ENCODE results near the gene ACYP2. TPM values are rescaled to one million over a fixed set of nuclear protein-coding genes. Genes with fewer than 3 reads are reported as not detected.

Gene ACYP2
- total RNA-seq, 2 experiments from 2014 or later, result 9.9 TPM

DNA sequence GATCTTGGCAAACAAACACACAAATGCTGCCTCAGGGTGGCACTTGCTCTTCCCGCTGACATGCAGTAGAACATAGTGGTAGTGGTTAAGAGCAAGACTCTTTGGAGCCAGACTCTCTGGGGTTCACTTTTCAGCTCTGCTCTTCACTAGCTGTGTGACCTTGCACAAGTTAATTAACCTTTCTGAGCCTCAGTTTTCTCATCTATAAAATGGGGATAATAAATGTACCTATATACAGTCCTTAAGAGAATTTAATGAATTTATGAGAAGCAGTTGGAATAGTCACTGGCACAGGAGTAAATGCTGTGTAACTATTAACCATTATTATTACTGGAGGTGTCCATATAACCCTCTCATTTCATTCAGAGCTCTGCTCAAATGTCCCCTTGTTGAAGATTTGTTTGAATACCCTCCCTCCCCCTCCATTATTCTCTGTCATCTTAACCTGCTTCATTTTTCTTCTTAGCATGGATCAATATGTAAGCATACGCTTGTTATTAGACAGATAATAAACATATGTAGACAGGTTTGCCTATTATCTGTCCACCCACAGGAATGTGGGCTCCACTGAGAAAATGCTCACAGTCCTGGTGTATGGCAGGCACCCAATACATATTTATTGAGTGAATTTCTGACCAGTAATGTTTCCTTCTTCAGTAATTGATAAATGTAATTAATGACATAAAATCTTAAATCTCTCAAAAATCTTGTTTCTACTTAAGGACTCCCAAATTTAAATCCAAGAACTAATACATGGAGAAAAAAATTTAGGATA lies 76.1 kb downstream of the ACYP2 start:
- CTCF ChIA-PET, result no interaction called here
- no peak for DNase-seq
- H3K9me3 Mint-ChIP-seq (ENCODE audit: low read depth), result no peaks in the 10 kb centered on the region
- H3K4me3 Mint-ChIP-seq, result no peak overlapping the region
- no peaks in the 10 kb centered on the region for H3K4me1 Mint-ChIP-seq
- H3K36me3 Mint-ChIP-seq, result no peaks in the 10 kb centered on the region
- no peak for ATAC-seq
- no peaks in the 10 kb centered on the region for H3K27me3 Mint-ChIP-seq
- no peak overlapping the region for H3K27ac Mint-ChIP-seq

DNA sequence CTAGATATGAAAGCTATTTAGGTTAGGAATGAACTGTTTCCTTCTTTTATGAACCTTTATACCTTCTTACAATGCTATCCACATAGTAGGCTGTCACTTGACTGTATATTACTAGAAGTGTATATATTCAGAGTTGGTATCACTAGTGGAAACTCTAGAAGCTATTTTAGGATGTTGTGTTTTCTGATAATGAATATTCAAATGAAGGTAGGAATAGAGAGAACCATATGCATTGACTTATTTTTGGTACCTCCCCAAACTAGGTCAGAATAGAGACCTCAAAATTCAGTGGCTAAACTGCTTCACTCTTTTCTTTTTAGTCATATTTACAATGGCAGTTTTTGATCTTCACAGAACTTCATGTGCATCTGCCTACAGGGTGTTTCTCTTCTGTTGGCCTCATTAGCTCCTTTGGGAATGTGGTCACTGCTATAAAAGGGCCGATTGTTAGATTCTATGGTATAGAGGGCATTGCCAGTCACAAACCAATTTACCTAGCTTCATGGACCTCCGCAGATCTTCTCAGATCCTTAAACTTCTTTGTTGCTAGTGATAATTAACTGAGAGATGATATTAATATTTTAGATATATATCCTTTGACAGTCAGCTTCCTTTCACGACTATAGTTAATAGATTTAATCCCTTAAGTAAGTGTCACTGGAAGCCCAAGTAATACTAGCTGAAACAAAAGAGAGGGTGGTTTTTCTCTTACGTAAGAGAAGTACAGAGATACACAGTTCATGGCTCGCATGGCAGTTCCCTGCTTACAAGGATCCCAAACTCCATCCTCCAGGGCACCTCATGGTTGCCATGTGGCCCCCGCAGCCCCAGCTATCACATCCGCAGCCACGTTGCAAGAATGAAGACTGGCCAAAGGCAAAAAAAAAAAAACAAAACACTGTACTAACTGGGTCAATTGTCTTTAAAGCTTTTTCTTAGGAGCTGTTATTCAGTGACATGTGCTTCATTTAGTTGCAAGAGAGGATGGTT lies 79.6 kb downstream of the ACYP2 start:
- ATAC-seq, result no peak
- Mint-ChIP-seq H3K4me3 (no peak overlapping the region), H3K4me1 (no peaks in the 10 kb centered on the region), H3K36me3 (no peaks in the 10 kb centered on the region), H3K27me3 (no peaks in the 10 kb centered on the region), H3K27ac (no peak overlapping the region), H3K9me3 (ENCODE audit: low read depth) (no peaks in the 10 kb centered on the region)
- no peak for DNase-seq
- CTCF ChIA-PET, result interaction anchor here (0.7 kb wide), 1 partner anchor 9 kb away, joined by 3 read pairs; no protein-coding TSS in a partner anchor

DNA sequence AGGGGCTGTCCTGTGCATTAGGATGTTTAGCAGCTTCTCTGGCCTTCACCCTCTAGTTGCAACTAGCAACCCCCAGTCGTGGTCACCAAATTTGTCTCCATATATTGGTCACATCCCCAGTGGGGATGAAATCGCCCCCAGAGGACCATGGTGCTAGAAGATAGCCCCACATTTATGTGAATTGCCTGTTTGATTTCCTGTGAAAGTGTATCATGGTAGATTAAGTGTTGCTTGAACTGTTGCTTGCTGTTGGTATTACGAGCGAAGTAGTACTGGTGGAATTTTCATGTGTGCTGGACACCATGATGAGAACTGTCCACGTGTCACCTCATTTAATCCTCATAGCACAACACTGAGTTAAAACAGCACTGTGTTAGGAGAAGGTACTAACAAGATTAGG lies 81.2 kb downstream of the ACYP2 start:
- no peak for DNase-seq
- no peaks in the 10 kb centered on the region for H3K27me3 Mint-ChIP-seq

DNA sequence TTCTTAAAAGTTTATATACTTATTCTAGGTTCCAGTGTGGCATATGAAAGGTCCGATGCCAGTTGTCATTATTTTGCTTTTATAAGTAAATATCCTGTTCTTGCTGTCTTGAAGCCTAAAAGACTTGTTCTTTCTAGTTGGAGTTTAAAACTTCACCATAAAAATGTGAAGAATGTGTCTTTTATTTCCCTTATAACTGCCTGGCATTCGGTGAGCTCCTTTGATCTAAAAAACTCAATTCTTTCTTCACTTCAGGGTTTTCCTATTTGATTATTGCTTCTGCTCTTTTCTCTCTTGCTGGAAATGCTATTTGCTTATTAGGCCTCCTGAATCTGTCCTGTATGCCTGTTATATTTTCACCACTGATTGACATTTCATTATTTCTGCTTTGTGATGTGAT lies 89.1 kb downstream of the ACYP2 start:
- H3K4me1 Mint-ChIP-seq, result peaks cover 5% of the 10 kb centered on the region
- CTCF ChIA-PET, result no interaction called here
- no peaks in the 10 kb centered on the region for H3K9me3 Mint-ChIP-seq (ENCODE audit: low read depth)
- H3K27me3 Mint-ChIP-seq, result no peaks in the 10 kb centered on the region
- H3K4me3 Mint-ChIP-seq, result no peak overlapping the region
- H3K27ac Mint-ChIP-seq, result no peak overlapping the region
- no peak for ATAC-seq
- DNase-seq, result no peak
- no peaks in the 10 kb centered on the region for H3K36me3 Mint-ChIP-seq

More for the DNA sequence above, 81.2 kb downstream of the ACYP2 start:
- CTCF ChIA-PET, result interaction anchor here (1.0 kb wide), 1 partner anchor 9 kb away, joined by 3 read pairs; no protein-coding TSS in a partner anchor
- H3K4me1 Mint-ChIP-seq, result no peaks in the 10 kb centered on the region
- ATAC-seq, result no peak
- H3K36me3 Mint-ChIP-seq, result no peaks in the 10 kb centered on the region
- no peak overlapping the region for H3K27ac Mint-ChIP-seq
- H3K4me3 Mint-ChIP-seq, result no peak overlapping the region
- H3K9me3 Mint-ChIP-seq (ENCODE audit: low read depth), result no peaks in the 10 kb centered on the region

DNA sequence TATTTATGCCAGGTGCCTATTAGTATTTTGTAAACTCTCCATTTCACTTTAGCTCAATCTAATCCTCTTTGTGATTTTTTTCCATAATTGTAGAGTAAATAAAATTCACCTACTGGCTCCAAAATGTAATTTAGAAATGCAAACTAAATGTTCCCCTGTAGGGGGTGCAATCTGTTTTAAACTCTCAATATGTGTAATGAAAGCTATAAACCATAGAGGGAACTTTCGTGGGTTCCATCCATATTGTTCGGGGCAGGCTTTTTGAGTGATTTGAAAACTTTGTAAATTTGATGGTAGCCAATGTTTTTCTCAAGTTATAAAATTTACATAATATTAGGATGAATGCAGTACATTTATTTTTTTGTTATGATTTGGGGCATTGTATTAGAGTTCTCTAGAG lies 91.2 kb downstream of the ACYP2 start:
- DNase-seq, result no peak

DNA sequence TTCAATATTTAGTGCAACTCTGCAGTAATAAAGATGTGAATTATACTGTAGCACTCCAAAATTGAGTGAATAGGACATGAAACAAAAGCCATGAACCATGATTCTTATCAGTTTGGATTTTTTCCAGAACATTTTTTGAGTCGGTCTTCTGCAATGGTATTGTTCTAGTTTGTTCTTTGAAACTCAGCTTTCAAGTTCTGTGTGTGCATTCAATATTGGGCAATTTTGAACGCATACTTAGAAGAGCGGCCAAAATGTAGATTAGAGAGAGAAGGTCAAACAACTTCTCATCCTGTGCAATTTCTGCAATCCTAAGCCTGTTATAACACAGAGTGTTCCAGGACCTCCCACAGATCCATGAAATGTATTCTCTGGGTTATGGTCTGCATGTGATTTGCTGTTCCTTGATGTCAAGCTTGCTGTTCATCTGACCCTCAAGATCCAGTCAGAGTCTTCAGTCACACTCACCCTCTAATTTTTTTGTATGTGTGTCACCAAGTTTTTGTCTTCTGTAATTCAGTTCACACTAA lies 92.3 kb downstream of the ACYP2 start:
- no peak for ATAC-seq
- no peak overlapping the region for H3K27ac Mint-ChIP-seq
- no peaks in the 10 kb centered on the region for H3K9me3 Mint-ChIP-seq (ENCODE audit: low read depth)
- H3K27me3 Mint-ChIP-seq, result no peaks in the 10 kb centered on the region
- no peak overlapping the region for H3K4me3 Mint-ChIP-seq
- no peak for DNase-seq
- no peaks in the 10 kb centered on the region for H3K36me3 Mint-ChIP-seq
- H3K4me1 Mint-ChIP-seq, result peaks cover 5% of the 10 kb centered on the region
- CTCF ChIA-PET, result interaction anchor here (1.2 kb wide), 1 partner anchor 9 kb away, joined by 4 read pairs; no protein-coding TSS in a partner anchor

More for the DNA sequence above, 91.2 kb downstream of the ACYP2 start:
- H3K9me3 Mint-ChIP-seq (ENCODE audit: low read depth), result no peaks in the 10 kb centered on the region
- H3K4me3 Mint-ChIP-seq, result no peak overlapping the region
- H3K36me3 Mint-ChIP-seq, result no peaks in the 10 kb centered on the region
- H3K27ac Mint-ChIP-seq, result no peak overlapping the region
- no peak for ATAC-seq
- H3K27me3 Mint-ChIP-seq, result no peaks in the 10 kb centered on the region
- CTCF ChIA-PET, result interaction anchor here (0.9 to 1.0 kb wide), 2 partner anchors 9 to 632 kb away, joined by 3 read pairs; no protein-coding TSS in a partner anchor
- H3K4me1 Mint-ChIP-seq, result peaks cover 5% of the 10 kb centered on the region

DNA sequence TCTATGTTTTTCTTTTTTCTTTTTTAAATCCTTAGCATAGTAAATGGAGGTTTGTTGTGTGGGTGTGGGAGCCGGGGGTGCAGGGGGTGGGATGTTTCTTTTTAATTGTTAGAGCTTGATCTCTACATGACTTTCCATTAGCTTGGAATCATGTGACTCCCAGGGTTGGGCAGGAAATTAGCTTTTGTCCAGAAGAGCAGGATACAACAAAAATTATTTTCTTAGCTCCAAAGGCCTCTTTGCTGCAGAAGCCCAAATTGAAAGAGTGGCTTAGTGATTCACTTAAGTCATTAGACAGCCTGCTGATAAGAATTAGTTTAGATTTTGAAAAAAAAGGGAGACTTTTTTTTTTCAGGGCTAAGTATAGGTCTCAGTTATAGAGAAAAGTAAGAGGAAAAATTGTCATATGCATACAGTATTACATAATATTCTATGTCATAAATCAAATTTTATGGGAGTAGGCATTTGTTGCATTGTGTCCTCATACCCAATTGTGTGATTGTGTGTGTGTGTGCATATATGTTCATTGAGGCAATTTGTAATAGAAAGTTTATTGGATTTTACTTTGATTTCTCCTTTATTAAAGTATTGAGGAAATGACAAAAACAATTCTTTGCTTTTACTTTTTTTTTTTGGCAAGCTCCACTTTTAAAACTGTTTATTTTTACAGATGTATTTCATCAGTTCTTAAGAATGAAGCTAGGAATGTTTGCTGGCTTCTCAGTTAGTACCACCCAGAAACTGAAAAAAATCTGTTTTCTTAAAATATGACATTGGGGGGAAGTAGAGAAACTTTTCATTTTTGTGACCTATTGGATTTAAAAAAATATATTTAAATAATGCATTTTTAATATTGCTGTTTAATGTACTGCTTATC lies 93.2 kb downstream of the ACYP2 start:
- Mint-ChIP-seq H3K4me3 (no peak overlapping the region), H3K36me3 (no peaks in the 10 kb centered on the region)
- CTCF ChIA-PET, result interaction anchor here (1.2 kb wide), 1 partner anchor 10 kb away, joined by 4 read pairs; no protein-coding TSS in a partner anchor

DNA sequence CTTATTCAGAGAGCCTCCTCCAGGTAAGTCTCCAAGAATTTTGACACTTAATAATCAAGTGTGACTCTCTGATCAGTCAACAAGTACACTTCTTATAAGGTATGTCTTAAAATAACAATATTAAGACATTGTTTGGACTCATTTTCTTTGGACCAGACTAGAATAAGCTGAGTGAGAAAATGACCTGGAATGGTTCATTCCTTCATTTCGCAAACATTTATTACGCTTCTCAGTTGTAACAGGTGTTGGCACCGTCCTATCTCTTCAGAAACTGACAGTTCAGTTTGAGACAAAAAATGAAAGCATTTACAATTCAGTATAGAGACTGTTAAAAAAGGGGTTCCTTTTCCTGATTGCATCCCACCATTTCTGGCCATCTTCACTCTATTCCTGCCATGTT lies 94.0 kb downstream of the ACYP2 start:
- H3K4me1 Mint-ChIP-seq, result peaks cover 5% of the 10 kb centered on the region

More for the DNA sequence above, 93.2 kb downstream of the ACYP2 start:
- Mint-ChIP-seq H3K9me3 (ENCODE audit: low read depth) (no peaks in the 10 kb centered on the region), H3K27me3 (no peaks in the 10 kb centered on the region), H3K4me1 (peaks cover 5% of the 10 kb centered on the region), H3K27ac (no peak overlapping the region)
- ATAC-seq (no peak), DNase-seq (no peak)

DNA sequence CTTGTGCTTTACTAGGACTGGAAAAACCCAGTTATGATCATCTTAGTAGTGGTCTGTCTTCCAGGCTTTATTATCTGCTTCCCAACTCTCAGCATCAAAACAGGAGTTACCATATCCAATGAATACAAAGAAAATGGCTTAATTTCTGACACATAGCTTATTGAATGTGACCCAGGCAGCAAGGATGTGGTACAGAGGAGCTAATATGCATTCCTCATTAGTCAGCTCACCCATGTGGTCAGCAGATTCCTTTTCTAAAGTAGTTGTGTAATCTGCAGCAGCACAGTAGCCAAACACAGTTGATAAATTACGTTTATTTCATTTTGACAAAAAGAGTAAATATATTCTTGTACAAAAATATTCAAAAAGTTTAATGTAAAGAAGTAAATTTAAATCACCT lies 97.0 kb downstream of the ACYP2 start:
- Mint-ChIP-seq H3K9me3 (ENCODE audit: low read depth) (peaks cover 2% of the 10 kb centered on the region), H3K27ac (no peak overlapping the region), H3K4me3 (no peak overlapping the region), H3K4me1 (no peaks in the 10 kb centered on the region), H3K27me3 (no peaks in the 10 kb centered on the region), H3K36me3 (peaks cover 9% of the 10 kb centered on the region)
- CTCF ChIA-PET, result interaction anchor here (0.5 kb wide), 1 partner anchor 35 kb away, joined by 3 read pairs; no protein-coding TSS in a partner anchor
- no peak for DNase-seq
- ATAC-seq, result no peak

More for the DNA sequence above, 94.0 kb downstream of the ACYP2 start:
- Mint-ChIP-seq H3K27ac (no peak overlapping the region), H3K4me3 (no peak overlapping the region), H3K36me3 (peaks cover 4% of the 10 kb centered on the region), H3K9me3 (ENCODE audit: low read depth) (no peaks in the 10 kb centered on the region), H3K27me3 (no peaks in the 10 kb centered on the region)
- DNase-seq, result no peak
- ATAC-seq, result no peak
- CTCF ChIA-PET, result no interaction called here

DNA sequence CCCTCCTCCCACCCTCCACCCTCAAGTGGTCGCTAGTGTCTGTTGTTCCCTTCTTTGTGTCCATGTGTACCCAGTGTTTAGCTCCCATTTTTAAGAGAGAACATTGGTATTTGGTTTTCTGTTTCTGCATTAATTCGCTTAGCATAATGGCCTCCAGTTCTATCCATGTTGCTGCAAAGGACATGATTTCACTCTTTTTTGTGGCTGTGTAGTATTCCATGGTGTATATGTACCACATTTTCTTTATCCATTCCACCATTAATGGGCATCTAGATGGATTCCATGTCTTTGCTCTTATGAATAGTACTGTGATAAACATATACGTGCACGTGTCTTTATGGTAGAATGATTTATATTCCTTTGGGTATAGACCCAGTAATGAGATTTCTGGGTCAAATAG lies 97.7 kb downstream of the ACYP2 start:
- Mint-ChIP-seq H3K4me3 (no peak overlapping the region), H3K27ac (no peak overlapping the region), H3K27me3 (no peaks in the 10 kb centered on the region), H3K36me3 (peaks cover 9% of the 10 kb centered on the region), H3K9me3 (ENCODE audit: low read depth) (peaks cover 2% of the 10 kb centered on the region), H3K4me1 (no peaks in the 10 kb centered on the region)
- CTCF ChIA-PET, result interaction anchor here (0.5 kb wide), 1 partner anchor 36 kb away, joined by 3 read pairs; no protein-coding TSS in a partner anchor
- ATAC-seq, result no peak
- no peak for DNase-seq

DNA sequence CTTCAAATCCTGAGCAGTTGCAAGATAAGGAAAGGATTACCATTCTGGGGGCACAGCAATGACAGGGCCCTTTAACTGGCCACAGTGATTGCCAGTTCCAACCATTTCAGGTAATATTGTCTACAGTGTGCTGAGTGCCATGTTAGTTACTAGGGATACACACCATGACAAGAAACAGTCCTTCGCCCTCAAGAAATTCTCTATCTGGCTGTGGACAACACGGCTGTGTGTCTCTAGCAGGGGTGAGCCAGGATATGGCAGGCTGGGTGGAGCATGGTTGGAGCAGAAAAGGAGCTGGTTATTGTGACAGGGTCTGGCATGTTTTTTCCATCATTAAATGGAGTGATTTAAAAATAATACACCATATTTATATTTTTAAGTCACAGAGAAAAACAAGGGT lies 109.6 kb downstream of the ACYP2 start:
- no peak for ATAC-seq

DNA sequence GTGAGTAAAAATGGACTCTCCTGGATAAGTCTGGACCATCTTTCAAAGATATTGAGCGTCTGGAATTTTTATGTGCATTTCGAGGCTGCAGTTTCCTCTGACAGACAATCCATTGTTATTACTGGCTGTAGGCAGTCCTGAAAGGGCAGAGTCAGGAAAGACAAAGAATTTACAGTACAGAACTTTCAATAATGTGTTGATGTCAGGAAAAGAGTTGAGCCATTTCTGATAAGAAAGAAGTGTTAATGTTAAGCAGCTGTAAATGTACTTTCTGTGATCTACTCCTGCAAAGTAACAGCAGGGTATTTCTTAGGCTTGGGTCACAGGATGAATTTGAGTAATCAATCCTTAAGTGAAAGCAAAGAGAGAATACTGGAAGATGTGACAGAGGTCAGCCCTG lies 110.8 kb downstream of the ACYP2 start:
- no peaks in the 10 kb centered on the region for H3K9me3 Mint-ChIP-seq (ENCODE audit: low read depth)
- H3K27ac Mint-ChIP-seq, result no peak overlapping the region
- peaks cover 23% of the 10 kb centered on the region for H3K4me1 Mint-ChIP-seq
- no peak overlapping the region for H3K4me3 Mint-ChIP-seq
- ATAC-seq, result no peak
- H3K36me3 Mint-ChIP-seq, result peaks cover 6% of the 10 kb centered on the region
- no peaks in the 10 kb centered on the region for H3K27me3 Mint-ChIP-seq
- no peak for DNase-seq
- CTCF ChIA-PET, result no interaction called here

More for the DNA sequence above, 109.6 kb downstream of the ACYP2 start:
- Mint-ChIP-seq H3K36me3 (peaks cover 7% of the 10 kb centered on the region), H3K9me3 (ENCODE audit: low read depth) (no peaks in the 10 kb centered on the region), H3K4me1 (peaks cover 22% of the 10 kb centered on the region), H3K27ac (no peak overlapping the region), H3K27me3 (no peaks in the 10 kb centered on the region), H3K4me3 (no peak overlapping the region)
- DNase-seq, result no peak
- CTCF ChIA-PET, result no interaction called here
